ENCODE results near the gene FAM222A.

The FAM222A gene

DNA sequence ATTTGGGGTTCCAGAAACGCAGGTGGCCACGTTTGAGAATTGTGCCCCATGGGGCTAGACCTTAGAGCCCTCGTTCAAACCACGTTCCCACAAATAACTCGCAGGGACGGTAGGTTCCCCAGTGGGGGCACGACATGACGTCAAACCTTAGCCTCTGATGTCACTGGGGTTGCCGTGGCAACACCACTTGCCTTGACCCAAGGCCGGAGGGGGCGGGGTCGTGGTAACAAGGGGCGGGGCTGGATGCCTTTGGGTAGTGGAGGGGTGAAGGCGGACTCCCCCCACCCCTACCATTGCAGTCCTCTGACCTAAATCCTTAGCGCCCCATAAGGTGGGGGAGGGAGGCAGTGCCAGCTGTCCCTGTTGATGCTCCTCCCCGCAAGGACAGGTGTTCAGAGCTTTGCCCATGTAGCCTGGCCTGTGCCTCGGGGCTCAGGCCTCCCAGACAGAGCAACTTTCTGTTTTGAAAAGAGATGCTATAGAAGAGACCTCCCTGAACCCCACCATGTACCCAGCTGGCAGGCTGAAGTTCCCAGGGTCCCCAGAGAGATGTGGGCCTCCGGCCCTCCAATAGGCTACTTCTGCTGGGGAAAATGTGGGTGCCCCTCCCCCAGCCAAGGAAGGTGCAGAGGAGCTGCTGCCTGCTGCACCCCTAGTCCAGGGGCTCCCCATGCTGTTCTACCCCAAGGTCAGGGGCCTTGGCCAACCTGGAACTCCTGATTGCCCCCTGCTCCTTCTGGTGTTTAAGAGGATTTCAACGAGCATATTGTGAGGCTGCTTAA lies 1.9 kb downstream of the FAM222A start:
- Histone ChIP-seq H4K8ac (ENCODE audit: low read depth, low read length) (no peak overlapping the region), H3K9ac (ENCODE audit: low read depth, low read length, poor library complexity) (no peak overlapping the region), H3K4me2 (ENCODE audit: insufficient read depth, low read length, poor library complexity, severe bottlenecking) (peak overlapping the region; percentile 81), H3K14ac (ENCODE audit: low read length) (no peak overlapping the region), H3K23ac (ENCODE audit: low read depth, low read length, poor library complexity) (peak overlapping the region; percentile 23), H2BK15ac (ENCODE audit: low read length) (peak overlapping the region; percentile 95), H3K27ac (replicated peaks; ENCODE audit: low read length) (no peak overlapping the region), H2BK5ac (ENCODE audit: low read length) (peak overlapping the region; percentile 33), H3K4me1 (ENCODE audit: control insufficient read depth in 2 of 2, insufficient read depth in 1 of 2, low read depth in 1 of 2, low read length in 2 of 2) (peaks cover 43 to 48% of the 10 kb centered on the region in 2 donors), H3K4ac (ENCODE audit: low read length) (no peak overlapping the region), H4K91ac (ENCODE audit: low read depth, low read length, poor library complexity) (no peak overlapping the region), H2BK120ac (ENCODE audit: low read depth, low read length) (no peak overlapping the region), H2BK12ac (ENCODE audit: low read length) (no peak overlapping the region), H3K18ac (ENCODE audit: low read length) (peak overlapping the region; percentile 96), H3K79me1 (ENCODE audit: low read depth, low read length) (peaks cover 8% of the 10 kb centered on the region), H3K27me3 (ENCODE audit: control insufficient read depth in 3 of 3, insufficient read depth in 3 of 3, low read depth in 1 of 3, low read length in 3 of 3) (peaks cover 0 to 57% (median 17%) of the 10 kb centered on the region in 3 experiments), H2AK5ac (ENCODE audit: low read depth, low read length) (peak overlapping the region; percentile 23), H2AFZ (ENCODE audit: low read length) (no peak overlapping the region), H3K9me3 (replicated peaks in 1 of 2; ENCODE audit: control insufficient read depth in 2 of 2, insufficient read depth in 1 of 2, low read depth in 1 of 2, low read length in 2 of 2) (no peaks in the 10 kb centered on the region), H3K4me3 (ENCODE audit: low read length in 2 of 2) (peak overlapping the region in 1 of 2 donors; percentile 82), H3K36me3 (replicated peaks in 1 of 2; ENCODE audit: control insufficient read depth in 2 of 2, insufficient read depth in 2 of 2, low read length in 2 of 2) (no peaks in the 10 kb centered on the region)
- whole genome bisulfite sequencing, 2 donors (ENCODE audit: extremely low coverage in 2 of 2, insufficient read length in 2 of 2, insufficient replicate concordance in 1 of 2) = no CpG with 5 or more reads among the region's 19 CpGs
- no peak for DNase-seq (ENCODE audit: low spot score)

DNA sequence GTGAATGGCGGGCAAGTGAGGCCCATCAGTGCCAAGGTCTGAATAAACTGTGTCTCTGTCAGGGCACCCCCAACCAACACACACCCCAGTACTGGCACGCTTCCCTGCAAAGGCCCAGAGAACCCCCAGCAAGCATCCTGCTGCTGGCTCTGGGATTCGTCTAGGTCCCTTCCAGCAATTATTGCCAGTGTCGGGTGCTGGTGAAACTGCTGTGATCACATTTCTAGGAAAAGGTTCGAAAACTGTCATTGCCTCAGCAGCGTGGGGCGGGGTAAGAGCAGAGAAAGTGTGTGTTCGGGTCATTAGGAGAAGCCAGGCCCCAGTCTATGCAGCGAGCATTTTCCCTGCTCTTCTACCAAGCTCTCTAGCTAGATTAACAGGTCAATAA lies 2.5 kb downstream of the FAM222A start:
- Histone ChIP-seq H3K23ac (ENCODE audit: low read depth, low read length, poor library complexity) (no peak overlapping the region), H3K4me2 (ENCODE audit: insufficient read depth, low read length, poor library complexity, severe bottlenecking) (no peak overlapping the region), H3K4me3 (ENCODE audit: low read length in 2 of 2) (no peak overlapping the region), H2AK5ac (ENCODE audit: low read depth, low read length) (peak overlapping the region; percentile 23), H2BK120ac (ENCODE audit: low read depth, low read length) (no peak overlapping the region), H3K9me3 (replicated peaks in 1 of 2; ENCODE audit: control insufficient read depth in 2 of 2, insufficient read depth in 1 of 2, low read depth in 1 of 2, low read length in 2 of 2) (no peaks in the 10 kb centered on the region), H3K36me3 (replicated peaks in 1 of 2; ENCODE audit: control insufficient read depth in 2 of 2, insufficient read depth in 2 of 2, low read length in 2 of 2) (no peaks in the 10 kb centered on the region), H3K18ac (ENCODE audit: low read length) (no peak overlapping the region), H2BK15ac (ENCODE audit: low read length) (no peak overlapping the region), H3K27me3 (ENCODE audit: control insufficient read depth in 3 of 3, insufficient read depth in 3 of 3, low read depth in 1 of 3, low read length in 3 of 3) (peaks cover 0 to 57% (median 17%) of the 10 kb centered on the region in 3 experiments), H2BK12ac (ENCODE audit: low read length) (no peak overlapping the region), H3K27ac (replicated peaks; ENCODE audit: low read length) (no peak overlapping the region), H2AFZ (ENCODE audit: low read length) (no peak overlapping the region), H3K9ac (ENCODE audit: low read depth, low read length, poor library complexity) (no peak overlapping the region), H3K4ac (ENCODE audit: low read length) (no peak overlapping the region), H3K14ac (ENCODE audit: low read length) (no peak overlapping the region), H2BK5ac (ENCODE audit: low read length) (no peak overlapping the region), H3K4me1 (ENCODE audit: control insufficient read depth in 2 of 2, insufficient read depth in 1 of 2, low read depth in 1 of 2, low read length in 2 of 2) (peaks cover 46 to 52% of the 10 kb centered on the region in 2 donors), H3K79me1 (ENCODE audit: low read depth, low read length) (peaks cover 10% of the 10 kb centered on the region), H4K8ac (ENCODE audit: low read depth, low read length) (no peak overlapping the region), H4K91ac (ENCODE audit: low read depth, low read length, poor library complexity) (no peak overlapping the region)
- no CpG with 5 or more reads among the region's 9 CpGs for WGBS, 2 donors (ENCODE audit: extremely low coverage in 2 of 2, insufficient read length in 2 of 2, insufficient replicate concordance in 1 of 2)
- no peak for DNase-seq (ENCODE audit: low spot score)

DNA sequence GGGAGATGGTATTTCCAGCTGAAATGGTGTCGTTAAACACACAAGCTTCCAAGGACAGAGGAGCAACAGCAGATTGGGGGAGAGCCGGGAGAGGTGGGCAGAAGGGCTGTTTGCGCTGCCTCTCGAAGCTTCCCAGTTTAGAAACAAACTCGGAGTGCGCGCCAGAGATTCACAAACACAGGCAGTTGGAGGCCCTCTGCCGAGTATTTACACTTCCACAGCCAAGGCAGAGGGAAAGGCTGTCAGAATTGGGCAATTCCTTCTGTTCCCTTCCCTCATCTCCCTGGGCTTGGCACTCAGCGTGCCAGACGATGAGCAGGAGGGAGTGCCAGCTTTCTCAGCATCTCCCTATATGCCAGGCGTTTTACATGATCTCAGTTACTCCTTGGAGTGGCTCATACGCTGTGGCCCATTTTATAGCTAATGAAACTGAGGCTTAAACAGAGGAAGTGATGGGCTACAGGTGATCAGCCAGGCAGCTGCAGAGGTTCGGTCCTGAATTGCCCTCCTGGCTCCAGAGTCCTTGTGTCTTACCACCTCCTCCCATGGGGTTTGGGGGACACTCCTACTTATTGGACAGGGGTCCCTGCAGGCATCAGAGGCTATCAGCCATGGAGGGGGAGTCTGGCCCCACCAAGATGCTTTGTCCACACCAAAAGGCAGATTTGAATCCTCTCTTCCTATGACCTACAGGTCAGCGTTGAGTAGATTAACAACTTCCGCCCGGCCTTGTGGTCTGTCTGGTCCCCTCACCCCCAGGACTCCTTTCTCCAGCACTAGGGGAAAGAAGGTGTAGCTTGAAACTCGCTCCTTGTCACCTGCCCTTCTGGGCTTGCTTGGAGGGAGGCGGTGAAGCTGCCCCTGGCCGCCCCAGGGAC lies 3.1 kb downstream of the FAM222A start:
- Histone ChIP-seq H3K23ac (ENCODE audit: low read depth, low read length, poor library complexity) (no peak overlapping the region), H3K4me1 (ENCODE audit: control insufficient read depth in 2 of 2, insufficient read depth in 1 of 2, low read depth in 1 of 2, low read length in 2 of 2) (peaks cover 46 to 57% of the 10 kb centered on the region in 2 donors), H3K27ac (replicated peaks; ENCODE audit: low read length) (no peak overlapping the region), H2BK12ac (ENCODE audit: low read length) (no peak overlapping the region), H3K79me1 (ENCODE audit: low read depth, low read length) (peaks cover 10% of the 10 kb centered on the region), H3K36me3 (replicated peaks in 1 of 2; ENCODE audit: control insufficient read depth in 2 of 2, insufficient read depth in 2 of 2, low read length in 2 of 2) (no peaks in the 10 kb centered on the region), H3K4ac (ENCODE audit: low read length) (no peak overlapping the region), H2AFZ (ENCODE audit: low read length) (no peak overlapping the region), H3K14ac (ENCODE audit: low read length) (no peak overlapping the region), H3K18ac (ENCODE audit: low read length) (peak overlapping the region; percentile 23), H4K8ac (ENCODE audit: low read depth, low read length) (no peak overlapping the region), H3K9ac (ENCODE audit: low read depth, low read length, poor library complexity) (no peak overlapping the region), H3K4me3 (ENCODE audit: low read length in 2 of 2) (no peak overlapping the region), H2AK5ac (ENCODE audit: low read depth, low read length) (peak overlapping the region; percentile 12), H3K9me3 (replicated peaks in 1 of 2; ENCODE audit: control insufficient read depth in 2 of 2, insufficient read depth in 1 of 2, low read depth in 1 of 2, low read length in 2 of 2) (no peaks in the 10 kb centered on the region), H3K27me3 (ENCODE audit: control insufficient read depth in 3 of 3, insufficient read depth in 3 of 3, low read depth in 1 of 3, low read length in 3 of 3) (peaks cover 0 to 57% (median 12%) of the 10 kb centered on the region in 3 experiments), H2BK120ac (ENCODE audit: low read depth, low read length) (no peak overlapping the region), H3K4me2 (ENCODE audit: insufficient read depth, low read length, poor library complexity, severe bottlenecking) (peak overlapping the region; percentile 19), H4K91ac (ENCODE audit: low read depth, low read length, poor library complexity) (no peak overlapping the region), H2BK15ac (ENCODE audit: low read length) (no peak overlapping the region), H2BK5ac (ENCODE audit: low read length) (no peak overlapping the region)
- no CpG with 5 or more reads among the region's 19 CpGs for WGBS, 2 donors (ENCODE audit: extremely low coverage in 2 of 2, insufficient read length in 2 of 2, insufficient replicate concordance in 1 of 2)
- no peak for DNase-seq (ENCODE audit: low spot score)
